ENCODE measurements around the gene ANKRD13C.

GRCh38 chr1:70392626-70393025 is 38.1 kb upstream of the ANKRD13C start:
- TF ChIP-seq CTCF (IDR thresholded peaks at IDR 0.05 in 8 of 11, conservative IDR thresholded peaks at IDR 0.05 in 3 of 11) (no peak), POLR2A (IDR thresholded peaks at IDR 0.05) (no peak)

Data from spleen (tissue), 7 donors.